GM10266 (cell line): ENCODE results near the gene NUBP2.
A peak's percentile ranks its signal among the peaks of the same experiment; 100 is the strongest.

ENCODE experiments used
- DNase-seq: peaks from one replicate; pipeline ENCODE4 v3.0.0; 2012; ENCODE audit errors: extremely low spot score
- CTCF ChIP-seq: IDR thresholded peaks from 2 replicates; pipeline ENCODE4 v1.5.1; 2012; ENCODE audit warnings: mild to moderate bottlenecking, low read depth; ENCODE audit not compliant: control insufficient read depth, insufficient read depth; ENCODE audit errors: missing control alignments

NUBP2 gene

GRCh38 chr16:1782408-1783264 is at the start of gene NUBP2, which contains the start of gene SPSB3:
Gene NUBP2, plus strand, starts transcription at chr16:1782960. Its CDS starts 61 bp downstream, at chr16:1783021.
Gene SPSB3, minus strand, starts transcription at chr16:1782571. Its CDS starts 1,088 bp downstream, at chr16:1781483.
- peak; percentile 100 for DNase-seq

GRCh38 chr16:1734123-1734522 is 48.6 kb upstream of the NUBP2 start:
- no peak for DNase-seq
- no peak for TF ChIP-seq CTCF

More at GRCh38 chr16:1782408-1783264, at the start of gene NUBP2, which contains the start of gene SPSB3:
- no peak for TF ChIP-seq CTCF

GRCh38 chr16:1734816-1735215 is 47.9 kb upstream of the NUBP2 start:
- TF ChIP-seq CTCF = no peak
- no peak for DNase-seq

GRCh38 chr16:1740234-1740633 is 42.5 kb upstream of the NUBP2 start:
- no peak for DNase-seq
- TF ChIP-seq CTCF = no peak

GRCh38 chr16:1740781-1741490 is 41.8 kb upstream of the NUBP2 start:
- DNase-seq = no peak
- no peak for TF ChIP-seq CTCF

GRCh38 chr16:1741553-1742165 is 41.1 kb upstream of the NUBP2 start:
- no peak for DNase-seq
- TF ChIP-seq CTCF = no peak
